T-helper 2 cell treated with Interferon-gamma antibody and Interleukin-4, amounts not matched to agents 5 μg/mL and 100 μg/mL, for 36 hours (primary cell): ENCODE results near the gene LY86.

Experiments
- DNase-seq: peaks from one replicate; pipeline ENCODE4 v3.0.0; 2021; ENCODE audit warnings: low spot score
- H3K27ac Mint-ChIP-seq: one replicate; pipeline ENCODE4 v1.8.0; 2021; ENCODE audit warnings: mild to moderate bottlenecking, mixed read lengths
- H3K27me3 Mint-ChIP-seq: one replicate; pipeline ENCODE4 v1.8.0; 2021; ENCODE audit warnings: low read depth, mixed read lengths
- H3K36me3 Mint-ChIP-seq: one replicate; pipeline ENCODE4 v1.8.0; 2021; ENCODE audit warnings: low read depth, mixed read lengths
- H3K4me1 Mint-ChIP-seq: one replicate; pipeline ENCODE4 v1.8.0; 2021; ENCODE audit warnings: low read depth, mixed read lengths
- H3K4me3 Mint-ChIP-seq: one replicate; pipeline ENCODE4 v1.8.0; 2022; ENCODE audit warnings: mild to moderate bottlenecking, moderate library complexity, mixed read lengths
- H3K9me3 Mint-ChIP-seq: one replicate; pipeline ENCODE4 v1.8.0; 2021; ENCODE audit warnings: mixed read lengths

LY86 gene

GRCh38 chr6:6688283-6688682 lies 99.8 kb downstream of the LY86 start:
- Mint-ChIP-seq H3K27me3 (peaks cover 3% of the 10 kb centered on the region), H3K4me1 (peaks cover 33% of the 10 kb centered on the region)

DNA sequence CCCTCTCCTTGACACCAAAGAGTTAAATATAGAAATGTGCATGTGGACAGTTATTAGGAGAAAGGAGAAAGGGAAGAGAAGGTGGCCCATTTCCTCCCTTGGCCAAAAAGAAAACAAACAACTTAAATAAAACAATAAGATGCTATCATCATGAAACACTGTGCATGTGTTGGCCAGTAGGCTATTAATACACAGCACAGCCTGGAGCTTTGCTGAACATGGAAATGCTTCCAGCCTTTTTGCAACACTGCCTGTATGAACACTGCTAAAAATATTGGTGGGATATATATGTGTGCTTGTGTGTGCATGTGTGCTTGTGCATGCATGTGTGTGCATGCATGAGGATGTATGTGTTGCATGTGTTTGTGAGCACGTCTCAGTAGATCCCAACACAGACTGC lies 100.4 kb downstream of the LY86 start:
- DNase-seq: no peak
- no peak overlapping the region for H3K27ac Mint-ChIP-seq
- H3K36me3 Mint-ChIP-seq: no peaks in the 10 kb centered on the region
- peaks cover 3% of the 10 kb centered on the region for H3K27me3 Mint-ChIP-seq
- H3K4me3 Mint-ChIP-seq: no peak overlapping the region
- H3K4me1 Mint-ChIP-seq: peaks cover 26% of the 10 kb centered on the region
- peaks cover 12% of the 10 kb centered on the region for H3K9me3 Mint-ChIP-seq

More at GRCh38 chr6:6688283-6688682, 99.8 kb downstream of the LY86 start:
- no peak for DNase-seq
- H3K27ac Mint-ChIP-seq: peak overlapping the region; percentile 50
- no peaks in the 10 kb centered on the region for H3K36me3 Mint-ChIP-seq
- H3K4me3 Mint-ChIP-seq: no peak overlapping the region
- peaks cover 12% of the 10 kb centered on the region for H3K9me3 Mint-ChIP-seq

DNA sequence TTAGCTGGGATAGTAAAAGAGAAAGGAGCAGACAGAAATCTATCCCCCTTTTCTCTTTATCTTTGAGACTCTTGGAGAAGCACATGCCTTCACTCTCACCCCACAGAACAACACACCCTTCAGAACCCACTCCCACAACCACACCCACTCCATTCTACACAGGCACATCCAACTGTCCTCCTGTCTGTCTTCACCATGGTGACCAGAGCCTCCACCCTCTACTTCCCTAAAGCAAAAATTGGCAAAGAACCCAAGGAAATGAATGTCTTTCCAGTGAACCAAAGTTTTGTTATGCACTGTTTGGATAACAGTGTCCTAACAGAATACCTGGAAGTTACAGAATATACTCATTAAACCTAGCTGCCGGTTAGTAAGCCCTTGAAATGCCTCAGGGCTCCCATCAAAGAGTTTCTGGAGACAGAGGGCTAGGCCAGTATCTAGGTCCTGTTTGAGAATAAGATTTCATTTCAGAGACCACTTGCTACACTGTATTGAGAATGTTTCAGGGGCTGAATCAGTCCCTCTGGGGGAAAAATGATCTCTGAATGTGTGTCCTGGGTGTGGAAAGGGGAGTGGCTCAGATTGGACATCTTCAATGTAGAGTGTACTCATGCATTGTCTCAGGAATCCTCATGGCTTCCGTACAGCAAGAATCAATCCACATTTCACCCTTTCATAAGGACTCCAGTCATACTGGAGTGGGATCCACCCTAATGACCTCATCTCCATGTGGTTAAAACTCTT lies 101.1 kb downstream of the LY86 start:
- H3K27me3 Mint-ChIP-seq: peaks cover 3% of the 10 kb centered on the region
- H3K9me3 Mint-ChIP-seq: peaks cover 12% of the 10 kb centered on the region
- H3K27ac Mint-ChIP-seq: no peak overlapping the region
- no peak overlapping the region for H3K4me3 Mint-ChIP-seq
- H3K4me1 Mint-ChIP-seq: peaks cover 23% of the 10 kb centered on the region
- DNase-seq: no peak
- H3K36me3 Mint-ChIP-seq: no peaks in the 10 kb centered on the region

GRCh38 chr6:6690144-6690483 lies 101.6 kb downstream of the LY86 start:
- Mint-ChIP-seq H3K36me3 (no peaks in the 10 kb centered on the region), H3K4me1 (peaks cover 23% of the 10 kb centered on the region), H3K9me3 (peaks cover 12% of the 10 kb centered on the region), H3K27me3 (peaks cover 3% of the 10 kb centered on the region), H3K4me3 (no peak overlapping the region), H3K27ac (no peak overlapping the region)
- DNase-seq: no peak

- peaks cover 4% of the 10 kb centered on the region for H3K27me3 Mint-ChIP-seq
- no peak overlapping the region for H3K4me3 Mint-ChIP-seq
- H3K4me1 Mint-ChIP-seq: peaks cover 17% of the 10 kb centered on the region
- no peak overlapping the region for H3K27ac Mint-ChIP-seq
- peaks cover 9% of the 10 kb centered on the region for H3K9me3 Mint-ChIP-seq
- no peak for DNase-seq
- H3K36me3 Mint-ChIP-seq: no peaks in the 10 kb centered on the region
Measured at GRCh38 chr6:6694368-6694780, 105.9 kb downstream of the LY86 start.

DNA sequence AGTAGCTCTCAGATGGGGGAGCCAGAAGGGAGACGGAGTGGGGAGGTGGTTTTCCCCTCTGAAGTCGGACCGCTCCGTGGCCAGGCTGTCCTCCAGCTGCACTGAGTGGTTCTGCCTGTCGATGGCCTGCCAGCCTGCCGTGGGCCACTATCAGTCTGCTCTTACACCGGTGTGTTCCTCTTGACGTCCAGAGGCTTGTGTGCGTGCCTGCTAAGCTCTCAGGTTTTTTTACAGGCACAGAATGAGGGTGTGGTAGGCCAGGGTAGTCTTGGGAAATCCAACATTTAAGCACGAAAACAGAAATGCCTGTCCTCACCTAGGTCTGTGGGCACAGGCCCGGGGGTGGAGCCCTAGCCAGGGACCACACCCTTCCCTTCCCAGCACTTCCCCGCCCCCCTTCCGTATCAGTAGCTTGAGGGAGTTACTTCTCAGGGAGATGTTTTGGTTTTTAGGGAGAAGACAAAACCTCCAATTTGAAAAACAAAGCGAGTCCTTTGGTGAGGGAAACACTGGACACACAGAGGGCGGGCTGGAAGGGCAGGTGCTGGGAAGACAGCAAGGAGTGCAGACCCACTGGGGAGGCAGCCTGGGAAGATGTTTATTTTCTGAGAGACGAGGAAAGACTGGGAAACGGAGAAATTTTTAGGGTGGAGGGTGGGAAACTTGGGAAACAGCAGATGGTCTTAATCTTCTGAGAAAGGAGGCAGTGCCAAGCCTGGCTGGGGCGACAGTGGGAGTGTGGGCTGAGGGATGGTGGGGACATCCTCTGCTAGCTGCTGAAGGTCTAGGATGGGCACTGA lies 106.5 kb downstream of the LY86 start:
- peaks cover 9% of the 10 kb centered on the region for H3K9me3 Mint-ChIP-seq
- no peaks in the 10 kb centered on the region for H3K36me3 Mint-ChIP-seq
- H3K4me1 Mint-ChIP-seq: peaks cover 15% of the 10 kb centered on the region
- no peak overlapping the region for H3K27ac Mint-ChIP-seq
- no peak for DNase-seq
- no peak overlapping the region for H3K4me3 Mint-ChIP-seq
- H3K27me3 Mint-ChIP-seq: peaks cover 4% of the 10 kb centered on the region

DNA sequence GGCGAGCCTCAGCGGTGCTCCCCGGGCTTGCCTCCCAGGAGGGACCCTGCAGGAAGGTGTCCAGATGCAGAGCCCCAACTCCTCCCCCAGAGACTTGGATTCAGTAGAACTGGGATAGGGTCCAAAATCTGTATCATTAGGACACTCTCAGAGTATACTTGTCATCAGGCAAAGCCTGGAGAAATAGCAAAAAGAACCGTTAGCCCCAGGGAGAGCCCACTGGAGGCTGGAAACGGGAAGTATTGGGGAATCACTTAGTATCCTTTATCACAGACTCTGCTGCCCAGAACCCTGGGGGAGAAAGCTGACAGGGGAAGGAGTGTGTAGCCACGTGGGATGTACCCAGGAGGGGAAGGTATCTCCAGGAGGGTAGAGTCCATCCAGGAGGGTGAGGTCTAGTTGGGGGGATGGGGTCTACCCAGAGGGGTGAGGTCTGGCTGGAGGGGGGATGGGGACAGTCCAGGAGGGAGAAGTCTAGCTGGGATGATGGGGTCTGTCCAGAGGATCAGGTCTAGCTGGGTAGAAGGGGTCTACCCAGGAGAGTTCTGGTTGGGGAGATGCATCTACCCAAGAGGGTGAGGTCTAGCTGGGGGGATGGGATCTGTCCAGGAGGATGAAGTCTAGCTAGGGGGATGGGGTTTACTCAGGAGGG lies 107.2 kb downstream of the LY86 start:
- Mint-ChIP-seq H3K27ac (peak overlapping the region; percentile 11), H3K4me3 (no peak overlapping the region), H3K36me3 (no peaks in the 10 kb centered on the region), H3K4me1 (peaks cover 15% of the 10 kb centered on the region), H3K9me3 (peaks cover 7% of the 10 kb centered on the region), H3K27me3 (peaks cover 11% of the 10 kb centered on the region)
- DNase-seq: no peak

DNA sequence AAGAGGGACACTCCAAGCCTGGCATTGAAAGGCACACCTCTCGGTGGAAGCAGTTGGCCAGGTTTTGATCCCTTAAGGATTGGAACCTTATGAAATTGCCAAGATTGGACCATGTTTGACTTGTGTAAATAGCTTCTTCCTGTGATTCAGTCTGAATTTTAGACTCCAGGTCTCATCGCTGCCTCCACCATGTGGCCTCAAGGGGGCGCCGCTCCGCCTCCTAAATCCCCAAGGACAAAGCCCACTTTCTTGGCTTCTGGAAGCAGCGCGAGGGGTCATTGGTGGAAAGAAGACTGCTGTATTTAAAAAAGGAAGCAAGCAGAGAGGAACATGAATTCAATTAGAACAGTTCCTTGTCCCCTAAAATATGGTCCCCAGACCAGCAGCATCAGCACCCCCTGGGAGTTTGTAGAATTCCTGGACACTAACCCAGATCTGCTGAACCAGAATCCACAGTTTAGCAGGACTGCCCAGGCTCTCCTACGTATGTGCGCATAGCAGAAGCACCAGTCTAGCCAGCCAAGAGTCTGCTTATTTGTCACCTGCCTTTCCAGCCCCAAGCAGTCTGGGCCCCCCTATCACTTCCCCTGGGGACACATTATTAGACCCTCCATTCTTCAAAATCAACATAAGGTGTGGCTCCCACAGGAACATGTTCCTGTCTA lies 108.5 kb downstream of the LY86 start:
- Mint-ChIP-seq H3K27ac (no peak overlapping the region), H3K9me3 (peaks cover 4% of the 10 kb centered on the region), H3K36me3 (no peaks in the 10 kb centered on the region), H3K4me1 (peaks cover 19% of the 10 kb centered on the region), H3K4me3 (no peak overlapping the region), H3K27me3 (peaks cover 21% of the 10 kb centered on the region)
- no peak for DNase-seq

DNA sequence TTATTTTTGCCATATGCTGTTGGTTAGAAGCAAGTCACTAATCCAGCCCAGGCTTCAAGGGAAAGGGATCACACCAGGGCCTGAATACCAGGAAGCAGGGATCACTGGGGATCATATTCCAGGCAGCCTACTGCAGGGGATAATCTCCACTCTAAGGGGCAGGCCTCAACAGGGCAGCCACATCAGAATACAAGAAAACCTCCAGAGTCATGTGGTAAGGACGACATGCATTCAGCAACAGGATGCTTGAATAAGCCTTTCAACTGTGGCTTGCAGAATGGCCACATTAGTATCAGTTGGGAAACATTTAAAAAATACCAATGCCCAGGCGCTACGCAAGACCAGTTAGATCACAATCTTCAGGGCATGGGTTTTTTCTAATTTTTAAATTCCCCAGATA lies 109.1 kb downstream of the LY86 start:
- no peak for DNase-seq
- H3K36me3 Mint-ChIP-seq: no peaks in the 10 kb centered on the region
- no peak overlapping the region for H3K4me3 Mint-ChIP-seq
- H3K27ac Mint-ChIP-seq: no peak overlapping the region
- H3K9me3 Mint-ChIP-seq: peaks cover 2% of the 10 kb centered on the region
- H3K4me1 Mint-ChIP-seq: peaks cover 20% of the 10 kb centered on the region
- peaks cover 21% of the 10 kb centered on the region for H3K27me3 Mint-ChIP-seq

- no peak overlapping the region for H3K4me3 Mint-ChIP-seq
- no peak overlapping the region for H3K27ac Mint-ChIP-seq
- peaks cover 21% of the 10 kb centered on the region for H3K27me3 Mint-ChIP-seq
- H3K4me1 Mint-ChIP-seq: peaks cover 16% of the 10 kb centered on the region
- no peaks in the 10 kb centered on the region for H3K9me3 Mint-ChIP-seq
- no peaks in the 10 kb centered on the region for H3K36me3 Mint-ChIP-seq
- DNase-seq: no peak
Measured at GRCh38 chr6:6699741-6700367, 111.3 kb downstream of the LY86 start.

DNA sequence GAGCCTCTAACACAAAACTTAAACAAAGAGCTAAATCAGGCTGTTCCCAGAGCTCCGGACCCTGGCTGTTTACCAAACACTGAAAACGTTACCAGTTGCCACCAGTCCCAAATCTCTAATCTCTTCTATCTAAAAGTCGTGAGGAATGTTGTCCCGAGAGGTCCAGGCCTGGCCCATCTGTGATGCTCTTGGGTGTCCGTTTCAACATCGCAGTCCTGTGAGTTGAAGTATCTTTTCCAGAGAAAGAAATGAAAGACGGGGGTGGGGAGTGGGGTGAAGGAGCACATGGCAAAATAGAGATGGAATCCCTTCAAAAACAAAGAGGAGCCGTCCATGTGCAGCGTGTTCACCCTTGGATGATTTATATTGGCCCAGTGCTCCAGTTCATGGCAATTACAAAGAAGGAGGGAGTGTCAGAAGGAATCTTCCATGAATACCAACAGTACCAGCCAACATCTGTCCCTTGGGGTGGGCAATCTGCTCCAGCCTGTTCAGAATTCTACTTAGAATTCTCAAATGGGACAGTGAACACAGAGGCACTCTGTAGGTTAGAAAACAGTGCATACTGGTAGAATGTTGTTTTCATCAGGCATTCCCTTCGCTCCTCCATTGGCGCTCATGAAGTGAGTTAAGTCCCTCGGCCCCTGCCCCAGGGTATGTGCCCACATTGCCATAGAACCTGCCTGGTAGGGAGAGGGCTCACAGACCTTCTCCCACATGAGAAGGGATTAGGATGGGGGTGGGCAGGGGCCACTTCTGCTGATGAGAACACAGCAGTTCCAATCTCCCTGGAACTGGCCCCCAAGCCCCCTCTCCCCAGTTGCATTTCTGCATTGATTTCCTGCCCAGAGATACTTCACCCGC lies 112.1 kb downstream of the LY86 start:
- no peak for DNase-seq
- peaks cover 14% of the 10 kb centered on the region for H3K4me1 Mint-ChIP-seq
- no peak overlapping the region for H3K4me3 Mint-ChIP-seq
- H3K36me3 Mint-ChIP-seq: no peaks in the 10 kb centered on the region
- H3K9me3 Mint-ChIP-seq: no peaks in the 10 kb centered on the region
- no peak overlapping the region for H3K27ac Mint-ChIP-seq
- H3K27me3 Mint-ChIP-seq: peaks cover 24% of the 10 kb centered on the region

GRCh38 chr6:6701864-6702263 lies 113.3 kb downstream of the LY86 start:
- peaks cover 10% of the 10 kb centered on the region for H3K4me1 Mint-ChIP-seq
- H3K9me3 Mint-ChIP-seq: no peaks in the 10 kb centered on the region
- no peak overlapping the region for H3K27ac Mint-ChIP-seq
- no peak for DNase-seq
- H3K36me3 Mint-ChIP-seq: no peaks in the 10 kb centered on the region
- H3K27me3 Mint-ChIP-seq: peaks cover 24% of the 10 kb centered on the region
- H3K4me3 Mint-ChIP-seq: no peak overlapping the region

DNA sequence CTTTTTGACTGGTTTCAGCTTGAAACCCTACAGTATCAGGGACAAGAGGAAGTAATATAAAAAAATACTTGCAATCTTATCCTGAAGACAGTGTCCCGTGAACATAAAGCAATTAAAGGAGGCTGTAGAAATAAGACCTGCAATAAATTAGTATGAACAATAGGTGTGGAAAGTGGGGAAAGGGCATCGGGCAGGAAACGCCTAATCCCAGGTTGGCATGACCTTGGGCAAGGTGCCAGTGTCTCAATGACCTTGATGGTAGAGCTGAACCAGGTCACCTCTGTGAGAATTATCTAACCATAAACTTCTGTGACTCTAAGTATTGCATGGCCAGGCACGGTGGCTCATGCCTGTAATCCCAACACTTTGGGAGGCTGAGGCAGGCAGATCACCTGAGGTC lies 115.2 kb downstream of the LY86 start:
- DNase-seq: no peak
- Mint-ChIP-seq H3K9me3 (no peaks in the 10 kb centered on the region), H3K36me3 (no peaks in the 10 kb centered on the region), H3K27me3 (peaks cover 31% of the 10 kb centered on the region), H3K4me1 (peaks cover 4% of the 10 kb centered on the region), H3K4me3 (no peak overlapping the region), H3K27ac (no peak overlapping the region)
